ENCODE measurements around the gene TMEM247.

- TF ChIP-seq CTCF (conservative IDR thresholded peaks at IDR 0.05; ENCODE audit: low read depth, low read length), result no peak
- no peak for TF ChIP-seq EZH2 (IDR thresholded peaks at IDR 0.05; ENCODE audit: borderline replicate concordance, low read depth, low read length, poor library complexity, severe bottlenecking)
Measured at GRCh38 chr2:46490521-46491141, 11.3 kb downstream of the TMEM247 start.

Measured in A673 (cell line).